ENCODE measurements around the gene NDFIP2. TPM values are rescaled to one million over a fixed set of nuclear protein-coding genes. Genes with fewer than 3 reads are reported as not detected.

NDFIP2 gene
- total RNA-seq, 4 donors from 2014 or later: 56.9 to 116 (median 83.6) TPM

DNA sequence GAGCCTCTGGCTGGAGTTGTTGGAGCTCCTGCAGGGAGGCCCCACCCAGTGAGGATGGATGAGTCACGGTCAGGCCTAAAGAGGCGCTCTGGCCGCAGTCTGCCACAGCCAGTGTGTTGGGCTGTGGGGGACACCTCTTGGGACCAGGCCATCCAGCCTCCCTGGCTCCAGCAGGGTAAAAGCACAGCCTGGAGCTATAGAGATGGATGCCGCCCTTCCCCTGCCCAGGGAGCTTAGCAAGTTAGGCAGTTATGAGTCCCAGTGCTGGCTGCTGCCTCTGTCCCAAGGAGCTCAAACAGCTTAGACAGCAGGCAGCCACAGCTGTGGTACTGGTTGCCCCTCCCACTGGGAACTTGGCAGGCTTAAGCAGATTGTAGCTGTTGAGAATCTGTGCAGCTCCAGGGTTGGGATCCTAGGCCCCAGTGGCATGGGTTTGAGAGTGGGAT, 100.9 kb downstream of the NDFIP2 start:
- TF ChIP-seq POLR2A (IDR thresholded peaks at IDR 0.05): no peak
- TF ChIP-seq POLR2AphosphoS5 (IDR thresholded peaks at IDR 0.05): no peak
- no peak for TF ChIP-seq EP300 (IDR thresholded peaks at IDR 0.05; ENCODE audit: low read depth)
- TF ChIP-seq, protein P1, sequence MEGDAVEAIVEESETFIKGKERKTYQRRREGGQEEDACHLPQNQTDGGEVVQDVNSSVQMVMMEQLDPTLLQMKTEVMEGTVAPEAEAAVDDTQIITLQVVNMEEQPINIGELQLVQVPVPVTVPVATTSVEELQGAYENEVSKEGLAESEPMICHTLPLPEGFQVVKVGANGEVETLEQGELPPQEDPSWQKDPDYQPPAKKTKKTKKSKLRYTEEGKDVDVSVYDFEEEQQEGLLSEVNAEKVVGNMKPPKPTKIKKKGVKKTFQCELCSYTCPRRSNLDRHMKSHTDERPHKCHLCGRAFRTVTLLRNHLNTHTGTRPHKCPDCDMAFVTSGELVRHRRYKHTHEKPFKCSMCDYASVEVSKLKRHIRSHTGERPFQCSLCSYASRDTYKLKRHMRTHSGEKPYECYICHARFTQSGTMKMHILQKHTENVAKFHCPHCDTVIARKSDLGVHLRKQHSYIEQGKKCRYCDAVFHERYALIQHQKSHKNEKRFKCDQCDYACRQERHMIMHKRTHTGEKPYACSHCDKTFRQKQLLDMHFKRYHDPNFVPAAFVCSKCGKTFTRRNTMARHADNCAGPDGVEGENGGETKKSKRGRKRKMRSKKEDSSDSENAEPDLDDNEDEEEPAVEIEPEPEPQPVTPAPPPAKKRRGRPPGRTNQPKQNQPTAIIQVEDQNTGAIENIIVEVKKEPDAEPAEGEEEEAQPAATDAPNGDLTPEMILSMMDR (IDR thresholded peaks at IDR 0.05): no peak
- in situ Hi-C loops (cut with MboI; ENCODE audit: low pct_ligation_motif_present in 1 of 4, low pct_unique_long_range_greater_than_20kb in 1 of 4, low sequenced_read_pairs in 3 of 4): no loop called here
- Histone ChIP-seq H3K9me3 (peaks cover 4 to 7% of the 10 kb centered on the region in 2 donors), H3K4me3 (no peak overlapping the region), H3K4me1 (no peaks in the 10 kb centered on the region), H3K27ac (no peak overlapping the region), H3K36me3 (no peaks in the 10 kb centered on the region), H3K27me3 (no peaks in the 10 kb centered on the region)
- no peak for DNase-seq
- 92% methylated on average over 4 of the region's 4 CpGs; no CpG with 5 or more reads in 1 of the 2 donors for WGBS, 2 donors (ENCODE audit: low coverage in 1 of 2)
- intact Hi-C loops (cut with DNase I; ENCODE audit: low total_unique reads): no loop called here

DNA sequence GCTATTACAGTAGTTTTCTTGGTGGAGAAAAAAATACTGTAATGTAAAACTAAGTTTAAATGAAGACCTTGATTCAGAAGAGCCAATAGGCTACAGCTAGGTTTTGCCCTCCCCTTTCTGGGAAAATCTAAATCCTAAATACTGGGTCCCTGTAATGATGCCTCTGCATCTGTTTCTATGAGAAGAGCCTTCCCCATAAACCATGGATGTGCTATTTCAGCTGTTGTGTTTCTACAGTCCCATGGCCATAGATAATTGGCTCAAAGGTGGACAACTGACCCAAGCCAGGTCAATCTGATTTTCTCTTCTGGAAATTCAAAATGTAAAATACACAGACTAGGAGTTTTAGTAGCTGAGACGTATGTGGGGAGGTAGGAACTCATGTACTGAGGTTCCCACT, 101.9 kb downstream of the NDFIP2 start:
- Histone ChIP-seq H3K9me3 (peaks cover 4 to 7% of the 10 kb centered on the region in 2 donors), H3K27ac (no peak overlapping the region), H3K4me1 (no peaks in the 10 kb centered on the region), H3K4me3 (no peak overlapping the region), H3K27me3 (no peaks in the 10 kb centered on the region), H3K36me3 (no peaks in the 10 kb centered on the region)
- DNase-seq: no peak
- in situ Hi-C loops (cut with MboI; ENCODE audit: low pct_ligation_motif_present in 1 of 4, low pct_unique_long_range_greater_than_20kb in 1 of 4, low sequenced_read_pairs in 3 of 4): no loop called here
- TF ChIP-seq, protein P1 (IDR thresholded peaks at IDR 0.05): no peak
- TF ChIP-seq POLR2A (IDR thresholded peaks at IDR 0.05) (no peak), POLR2AphosphoS5 (IDR thresholded peaks at IDR 0.05) (no peak), EP300 (IDR thresholded peaks at IDR 0.05; ENCODE audit: low read depth) (no peak)
- 60 to 90% methylated on average over 1 of the region's 1 CpG for WGBS, 2 donors (ENCODE audit: low coverage in 1 of 2)
- intact Hi-C loops (cut with DNase I; ENCODE audit: low total_unique reads): no loop called here

DNA sequence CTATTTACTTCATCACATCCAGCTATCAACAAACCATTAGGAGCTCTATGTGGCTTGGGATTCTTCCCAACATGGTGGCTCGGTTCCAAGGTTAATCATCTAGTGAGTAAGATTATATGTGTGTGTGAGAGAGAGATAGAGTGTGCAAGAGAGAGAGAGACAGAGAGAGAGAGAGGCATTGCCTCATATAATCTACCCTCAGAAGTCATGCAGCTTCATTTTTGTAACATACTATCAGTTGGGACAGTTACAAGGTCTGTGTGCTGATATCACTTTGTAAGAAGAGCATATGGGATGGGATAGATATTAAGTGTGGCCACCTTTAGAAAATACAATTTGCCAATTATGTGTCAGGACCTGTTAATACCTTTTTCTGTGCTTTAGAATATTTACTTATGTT, 104.1 kb downstream of the NDFIP2 start:
- H3K4me1 ChIP-seq: peaks cover 0 to 2% (median 0%) of the 10 kb centered on the region in 4 donors
- H3K27ac ChIP-seq: no peak overlapping the region
- H3K4me3 ChIP-seq: no peak overlapping the region
- peaks cover 4 to 7% of the 10 kb centered on the region in 2 donors for H3K9me3 ChIP-seq
- in situ Hi-C loops (cut with MboI; ENCODE audit: low pct_ligation_motif_present in 1 of 4, low pct_unique_long_range_greater_than_20kb in 1 of 4, low sequenced_read_pairs in 3 of 4) (no loop called here), intact Hi-C loops (cut with DNase I; ENCODE audit: low total_unique reads) (no loop called here)
- no peaks in the 10 kb centered on the region for H3K27me3 ChIP-seq
- no peak for DNase-seq
- TF ChIP-seq, protein P1 (IDR thresholded peaks at IDR 0.05): no peak
- 80 to 100% methylated on average over 1 of the region's 1 CpG for WGBS, 2 donors (ENCODE audit: low coverage in 1 of 2)
- no peaks in the 10 kb centered on the region for H3K36me3 ChIP-seq

DNA sequence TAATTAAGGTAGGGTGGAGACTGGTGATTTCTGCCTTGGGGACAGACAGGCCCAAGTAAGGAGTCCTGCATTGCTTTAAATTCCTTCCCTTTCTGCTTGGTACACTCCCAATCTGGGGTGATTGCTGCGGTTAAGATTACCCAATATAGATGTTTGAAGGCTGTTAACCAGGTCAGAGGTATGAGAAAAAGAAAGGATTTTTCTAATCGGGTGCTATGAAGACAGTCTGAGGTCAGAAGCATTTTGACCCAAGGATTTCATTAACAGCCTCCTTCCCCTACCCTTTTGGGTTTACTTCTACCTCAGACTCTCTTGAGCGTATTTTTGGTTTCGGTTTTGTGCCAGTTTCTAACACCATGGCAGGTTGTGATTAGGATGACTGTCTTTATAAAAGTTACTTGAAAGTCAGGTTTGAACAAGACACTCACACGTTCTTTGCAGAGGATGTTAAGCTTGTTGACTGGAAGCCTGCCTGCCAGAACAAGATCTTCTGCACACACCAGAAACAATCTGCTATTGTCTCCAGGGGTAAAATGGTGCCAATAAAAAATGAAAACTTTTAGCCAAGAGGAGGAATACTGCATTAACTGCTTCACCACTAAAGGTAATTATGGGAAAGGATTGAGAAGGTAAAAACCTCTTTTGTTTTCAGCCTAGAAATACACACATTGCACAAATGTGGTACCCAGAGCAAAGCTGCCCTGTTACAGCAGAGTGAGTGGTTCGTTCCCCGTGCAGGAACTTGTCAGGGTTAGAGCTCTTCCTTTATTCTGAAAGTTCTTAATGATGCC, 108.8 kb downstream of the NDFIP2 start:
- in situ Hi-C loops (cut with MboI; ENCODE audit: low pct_ligation_motif_present in 1 of 4, low pct_unique_long_range_greater_than_20kb in 1 of 4, low sequenced_read_pairs in 3 of 4) (no loop called here), intact Hi-C loops (cut with DNase I; ENCODE audit: low total_unique reads) (loop anchor here (5.0 kb wide), 1 partner anchor 2003 kb away; no protein-coding TSS in a partner anchor)
- no peak for DNase-seq
- no peak overlapping the region for H3K27ac ChIP-seq
- peaks cover 0 to 5% (median 0%) of the 10 kb centered on the region in 4 donors for H3K4me1 ChIP-seq
- H3K9me3 ChIP-seq: peaks cover 0 to under 1% of the 10 kb centered on the region in 2 donors
- H3K36me3 ChIP-seq: no peaks in the 10 kb centered on the region
- peak overlapping the region in 1 of 4 donors; percentile 9 for H3K4me3 ChIP-seq
- 38 to 52% methylated on average over 5 to 7 of the region's 7 CpGs for WGBS, 2 donors (ENCODE audit: low coverage in 1 of 2)
- no peaks in the 10 kb centered on the region for H3K27me3 ChIP-seq
- TF ChIP-seq POLR2AphosphoS5 (IDR thresholded peaks at IDR 0.05) (no peak), EP300 (IDR thresholded peaks at IDR 0.05; ENCODE audit: low read depth) (no peak), POLR2A (IDR thresholded peaks at IDR 0.05) (no peak)
- TF ChIP-seq, protein P1 (IDR thresholded peaks at IDR 0.05): no peak

Measured in transverse colon (tissue), 4 donors.